ENCODE data around the gene STOML3. TPM values are rescaled to one million over a fixed set of nuclear protein-coding genes. Genes with fewer than 3 reads are reported as not detected.

The STOML3 gene
- total RNA-seq, 1 experiment from 2014 or later = not detected

DNA sequence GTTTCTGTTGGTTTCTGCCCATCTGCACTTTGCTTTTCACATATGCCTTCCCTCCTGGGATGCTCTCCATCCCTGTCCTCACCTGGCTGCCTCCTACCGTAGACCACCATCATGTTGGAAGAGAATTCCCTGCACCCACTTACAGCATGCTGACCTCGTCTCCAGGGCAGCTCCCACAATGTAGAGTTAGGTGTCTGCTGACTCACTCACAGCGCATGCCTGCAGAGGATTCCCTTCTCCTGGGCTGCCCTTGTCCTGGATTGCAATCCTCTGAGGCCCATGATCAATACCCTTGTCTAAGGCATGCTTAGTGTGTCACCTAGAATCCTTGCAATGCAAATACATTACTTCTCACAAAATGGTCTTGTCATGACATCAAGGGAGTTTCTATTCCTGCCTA lies 43.6 kb downstream of the STOML3 start:
- H3K27ac Mint-ChIP-seq = no peak overlapping the region
- no peak for TF ChIP-seq E2F1 (CRISPR knock-in tag; IDR thresholded peaks at IDR 0.05)
- no peak for TF ChIP-seq ZNF396 (CRISPR knock-in tag; IDR thresholded peaks at IDR 0.05; ENCODE audit: borderline replicate concordance)
- no peak for TF ChIP-seq FOXK1 (CRISPR knock-in tag; IDR thresholded peaks at IDR 0.05)
- TF ChIP-seq E2F4 (CRISPR knock-in tag; IDR thresholded peaks at IDR 0.05; ENCODE audit: borderline replicate concordance, low read depth) = no peak
- TF ChIP-seq, protein P1, sequence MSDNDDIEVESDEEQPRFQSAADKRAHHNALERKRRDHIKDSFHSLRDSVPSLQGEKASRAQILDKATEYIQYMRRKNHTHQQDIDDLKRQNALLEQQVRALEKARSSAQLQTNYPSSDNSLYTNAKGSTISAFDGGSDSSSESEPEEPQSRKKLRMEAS (CRISPR knock-in tag; IDR thresholded peaks at IDR 0.05) = no peak
- TF ChIP-seq SOX15 (CRISPR knock-in tag; IDR thresholded peaks at IDR 0.05) = no peak
- TF ChIP-seq, protein P2, sequence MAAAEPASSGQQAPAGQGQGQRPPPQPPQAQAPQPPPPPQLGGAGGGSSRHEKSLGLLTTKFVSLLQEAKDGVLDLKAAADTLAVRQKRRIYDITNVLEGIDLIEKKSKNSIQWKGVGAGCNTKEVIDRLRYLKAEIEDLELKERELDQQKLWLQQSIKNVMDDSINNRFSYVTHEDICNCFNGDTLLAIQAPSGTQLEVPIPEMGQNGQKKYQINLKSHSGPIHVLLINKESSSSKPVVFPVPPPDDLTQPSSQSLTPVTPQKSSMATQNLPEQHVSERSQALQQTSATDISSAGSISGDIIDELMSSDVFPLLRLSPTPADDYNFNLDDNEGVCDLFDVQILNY (CRISPR knock-in tag; IDR thresholded peaks at IDR 0.05) = no peak
- TF ChIP-seq MLX (CRISPR knock-in tag; IDR thresholded peaks at IDR 0.05) = no peak
- no peak for TF ChIP-seq GTF2I (CRISPR knock-in tag; conservative IDR thresholded peaks at IDR 0.05)
- TF ChIP-seq JUN (CRISPR knock-in tag; IDR thresholded peaks at IDR 0.05) = no peak
- TF ChIP-seq ZNF281 (CRISPR knock-in tag; IDR thresholded peaks at IDR 0.05) = no peak
- TF ChIP-seq FOXJ3 (CRISPR knock-in tag; IDR thresholded peaks at IDR 0.05; ENCODE audit: borderline replicate concordance) = no peak
- no peak for TF ChIP-seq ZNF416 (CRISPR knock-in tag; IDR thresholded peaks at IDR 0.05)
- TF ChIP-seq CTCF (IDR thresholded peaks at IDR 0.05) = no peak
- TF ChIP-seq ZNF671 (CRISPR knock-in tag; IDR thresholded peaks at IDR 0.05) = no peak
- no peak for TF ChIP-seq ZNF512 (CRISPR knock-in tag; IDR thresholded peaks at IDR 0.05; ENCODE audit: borderline replicate concordance)
- TF ChIP-seq MXD4 (CRISPR knock-in tag; IDR thresholded peaks at IDR 0.05; ENCODE audit: borderline replicate concordance) = no peak
- TF ChIP-seq NFATC4 (CRISPR knock-in tag; IDR thresholded peaks at IDR 0.05) = no peak
- TF ChIP-seq ATF2 (CRISPR knock-in tag; IDR thresholded peaks at IDR 0.05; ENCODE audit: borderline replicate concordance, low read depth) = no peak
- no peak for ATAC-seq
- peaks cover 2% of the 10 kb centered on the region; the same call in 1 of the 2 replicates for H3K27me3 Mint-ChIP-seq (ENCODE audit: low read depth)
- H3K4me1 Mint-ChIP-seq = peaks cover 11% of the 10 kb centered on the region
- ChIA-PET CTCF (no interaction called here), POLR2A (no interaction called here)
- H3K9me3 Mint-ChIP-seq = peaks cover 11% of the 10 kb centered on the region
- H3K4me3 Mint-ChIP-seq = no peak overlapping the region
- H3K36me3 Mint-ChIP-seq = no peaks in the 10 kb centered on the region
- DNase-seq (ENCODE audit: low spot score) = no peak
